ENCODE measurements around the gene SLC39A11. TPM values are rescaled to one million over a fixed set of nuclear protein-coding genes. Genes with fewer than 3 reads are reported as not detected.

Gene SLC39A11
- total and polyA plus RNA-seq, 2 of the 13 experiments (the other 11 are each of a cell fraction or from before 2014, with no cell fraction given): 17.2 to 31.5 TPM

DNA sequence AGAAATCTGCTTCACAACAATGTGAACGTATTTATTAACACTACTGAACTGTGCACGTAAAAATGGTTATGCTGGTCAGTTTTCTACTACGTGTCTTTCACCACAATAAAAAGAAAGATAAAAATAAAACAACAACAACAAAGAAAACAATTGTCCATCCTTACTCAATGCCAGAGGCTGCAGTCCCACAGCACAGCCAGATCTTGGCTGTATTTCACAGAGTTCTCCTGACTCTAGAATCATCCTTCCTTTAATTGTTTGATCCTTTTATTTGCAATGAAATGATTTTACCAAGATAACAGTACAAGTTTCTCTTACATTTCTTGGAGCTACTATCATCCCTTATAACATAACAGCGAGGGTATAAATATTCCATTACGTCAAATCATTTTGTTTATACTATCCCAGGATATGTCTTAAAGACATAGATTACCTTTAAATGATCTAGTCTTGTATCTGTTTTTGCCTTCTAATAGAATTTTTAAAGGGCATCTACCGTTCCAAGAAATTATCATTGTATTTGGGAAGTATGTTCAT is 103.3 kb downstream of the SLC39A11 start:
- ChIA-PET CTCF (ENCODE audit: low intra/inter-chr PET ratio, low total read pairs) (no interaction called here), POLR2A (no interaction called here)
- WGBS (ENCODE audit: low lambda C conversion rate): 91% methylated on average over 6 of the region's 6 CpGs
- Histone ChIP-seq H3K27me3 (ENCODE audit: control insufficient read depth in 1 of 2, insufficient read depth in 2 of 2, low read length in 2 of 2) (no peaks in the 10 kb centered on the region), H3K9ac (ENCODE audit: insufficient read depth, low read depth, low read length) (no peak overlapping the region), H3K4me1 (ENCODE audit: insufficient read depth, low read length) (peaks cover 8% of the 10 kb centered on the region), H4K20me1 (ENCODE audit: insufficient read depth, low read length) (no peaks in the 10 kb centered on the region), H3K36me3 (replicated peaks in 1 of 2; ENCODE audit: control insufficient read depth in 1 of 2, insufficient read depth in 2 of 2, low read length in 2 of 2) (no peaks in the 10 kb centered on the region), H2AFZ (ENCODE audit: low read length) (no peak overlapping the region), H3K79me2 (ENCODE audit: insufficient read depth, low read length) (no peaks in the 10 kb centered on the region), H3K4me2 (ENCODE audit: low read depth, low read length) (no peak overlapping the region), H3K27ac (ENCODE audit: extremely low read length, insufficient read depth, low read length) (no peak overlapping the region), H3K4me3 (replicated peaks in 1 of 3; ENCODE audit: insufficient read depth in 1 of 3, low read depth in 2 of 3, low read length in 3 of 3) (no peak overlapping the region), H3K9me3 (ENCODE audit: low read length) (no peaks in the 10 kb centered on the region)
- FAIRE-seq (no peak), ATAC-seq (no peak), DNase-seq (ENCODE audit: low spot score) (no peak)
- TF ChIP-seq, protein P1, sequence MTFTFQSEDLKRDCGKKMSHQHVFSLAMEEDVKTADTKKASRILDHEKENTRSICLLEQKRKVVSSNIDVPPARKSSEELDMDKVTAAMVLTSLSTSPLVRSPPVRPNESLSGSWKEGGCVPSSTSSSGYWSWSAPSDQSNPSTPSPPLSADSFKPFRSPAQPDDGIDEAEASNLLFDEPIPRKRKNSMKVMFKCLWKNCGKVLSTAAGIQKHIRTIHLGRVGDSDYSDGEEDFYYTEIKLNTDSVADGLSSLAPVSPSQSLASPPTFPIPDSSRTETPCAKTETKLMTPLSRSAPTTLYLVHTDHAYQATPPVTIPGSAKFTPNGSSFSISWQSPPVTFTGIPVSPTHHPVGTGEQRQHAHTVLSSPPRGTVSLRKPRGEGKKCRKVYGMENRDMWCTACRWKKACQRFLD (CRISPR knock-in tag; IDR thresholded peaks at IDR 0.05; ENCODE audit: borderline replicate concordance): no peak
- TF ChIP-seq, protein P2, sequence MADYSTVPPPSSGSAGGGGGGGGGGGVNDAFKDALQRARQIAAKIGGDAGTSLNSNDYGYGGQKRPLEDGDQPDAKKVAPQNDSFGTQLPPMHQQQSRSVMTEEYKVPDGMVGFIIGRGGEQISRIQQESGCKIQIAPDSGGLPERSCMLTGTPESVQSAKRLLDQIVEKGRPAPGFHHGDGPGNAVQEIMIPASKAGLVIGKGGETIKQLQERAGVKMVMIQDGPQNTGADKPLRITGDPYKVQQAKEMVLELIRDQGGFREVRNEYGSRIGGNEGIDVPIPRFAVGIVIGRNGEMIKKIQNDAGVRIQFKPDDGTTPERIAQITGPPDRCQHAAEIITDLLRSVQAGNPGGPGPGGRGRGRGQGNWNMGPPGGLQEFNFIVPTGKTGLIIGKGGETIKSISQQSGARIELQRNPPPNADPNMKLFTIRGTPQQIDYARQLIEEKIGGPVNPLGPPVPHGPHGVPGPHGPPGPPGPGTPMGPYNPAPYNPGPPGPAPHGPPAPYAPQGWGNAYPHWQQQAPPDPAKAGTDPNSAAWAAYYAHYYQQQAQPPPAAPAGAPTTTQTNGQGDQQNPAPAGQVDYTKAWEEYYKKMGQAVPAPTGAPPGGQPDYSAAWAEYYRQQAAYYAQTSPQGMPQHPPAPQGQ (CRISPR knock-in tag; IDR thresholded peaks at IDR 0.05; ENCODE audit: borderline replicate concordance): no peak
- TF ChIP-seq, protein P3, sequence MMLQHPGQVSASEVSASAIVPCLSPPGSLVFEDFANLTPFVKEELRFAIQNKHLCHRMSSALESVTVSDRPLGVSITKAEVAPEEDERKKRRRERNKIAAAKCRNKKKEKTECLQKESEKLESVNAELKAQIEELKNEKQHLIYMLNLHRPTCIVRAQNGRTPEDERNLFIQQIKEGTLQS (CRISPR knock-in tag; IDR thresholded peaks at IDR 0.05): no peak
- no peak for TF ChIP-seq SP1 (IDR thresholded peaks at IDR 0.05)
- no peak for TF ChIP-seq SP1 (CRISPR knock-in tag; IDR thresholded peaks at IDR 0.05)
- TF ChIP-seq ZFP36L2 (CRISPR knock-in tag; IDR thresholded peaks at IDR 0.05): no peak
- TF ChIP-seq, protein P4, sequence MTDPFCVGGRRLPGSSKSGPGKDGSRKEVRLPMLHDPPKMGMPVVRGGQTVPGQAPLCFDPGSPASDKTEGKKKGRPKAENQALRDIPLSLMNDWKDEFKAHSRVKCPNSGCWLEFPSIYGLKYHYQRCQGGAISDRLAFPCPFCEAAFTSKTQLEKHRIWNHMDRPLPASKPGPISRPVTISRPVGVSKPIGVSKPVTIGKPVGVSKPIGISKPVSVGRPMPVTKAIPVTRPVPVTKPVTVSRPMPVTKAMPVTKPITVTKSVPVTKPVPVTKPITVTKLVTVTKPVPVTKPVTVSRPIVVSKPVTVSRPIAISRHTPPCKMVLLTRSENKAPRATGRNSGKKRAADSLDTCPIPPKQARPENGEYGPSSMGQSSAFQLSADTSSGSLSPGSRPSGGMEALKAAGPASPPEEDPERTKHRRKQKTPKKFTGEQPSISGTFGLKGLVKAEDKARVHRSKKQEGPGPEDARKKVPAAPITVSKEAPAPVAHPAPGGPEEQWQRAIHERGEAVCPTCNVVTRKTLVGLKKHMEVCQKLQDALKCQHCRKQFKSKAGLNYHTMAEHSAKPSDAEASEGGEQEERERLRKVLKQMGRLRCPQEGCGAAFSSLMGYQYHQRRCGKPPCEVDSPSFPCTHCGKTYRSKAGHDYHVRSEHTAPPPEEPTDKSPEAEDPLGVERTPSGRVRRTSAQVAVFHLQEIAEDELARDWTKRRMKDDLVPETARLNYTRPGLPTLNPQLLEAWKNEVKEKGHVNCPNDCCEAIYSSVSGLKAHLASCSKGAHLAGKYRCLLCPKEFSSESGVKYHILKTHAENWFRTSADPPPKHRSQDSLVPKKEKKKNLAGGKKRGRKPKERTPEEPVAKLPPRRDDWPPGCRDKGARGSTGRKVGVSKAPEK (CRISPR knock-in tag; IDR thresholded peaks at IDR 0.05; ENCODE audit: borderline replicate concordance): no peak
- no peak for TF ChIP-seq ZNF251 (CRISPR knock-in tag; IDR thresholded peaks at IDR 0.05)
- TF ChIP-seq ZNF337 (CRISPR knock-in tag; IDR thresholded peaks at IDR 0.05; ENCODE audit: borderline replicate concordance, low read depth): no peak
- TF ChIP-seq TBX2 (CRISPR knock-in tag; IDR thresholded peaks at IDR 0.05; ENCODE audit: borderline replicate concordance): no peak
- no TSS peak for BruUV-seq (replicated peaks)
- in situ Hi-C loops (cut with HindIII; ENCODE audit: extremely low pct_ligation_motif_present, low pct_unique_long_range_greater_than_20kb) (loop anchor here (5.0 kb wide), 2 partner anchors 168 to 198 kb away; no protein-coding TSS in a partner anchor), intact Hi-C loops (cut with micrococcal nuclease; ENCODE audit: unreplicated experiment) (loop anchor here (5.0 kb wide), 1 partner anchor 103 kb away; the partner anchor contains the start of gene SLC39A11)

Data from HepG2 (cell line).